Activated CD4-positive, alpha-beta T cell treated with anti-CD3 and anti-CD28 coated beads for 4 hours (primary cell): Measurements from ENCODE around the gene ZDHHC8.

ENCODE experiments used
- DNase-seq, 2 donors: peaks; one replicate each; pipeline ENCODE4 v3.0.0-alpha.2; 2020

Gene ZDHHC8

GRCh38 chr22:20131597-20131858, at the start of gene ZDHHC8:
TSS of gene ZDHHC8 (plus strand) at chr22:20131804. CDS start at chr22:20131948, 144 bp downstream.
- peak; percentile 40 to 52 for DNase-seq

- no peak for DNase-seq
These were observed 48.3 kb upstream of the ZDHHC8 start for GRCh38 chr22:20083157-20083890.

- DNase-seq = no peak
These were observed 47.6 kb upstream of the ZDHHC8 start for GRCh38 chr22:20083891-20084546.

GRCh38 chr22:20084547-20085413, 46.8 kb upstream of the ZDHHC8 start:
- no peak for DNase-seq

- DNase-seq = no peak
These were observed 46.0 kb upstream of the ZDHHC8 start for GRCh38 chr22:20085651-20086050.

- no peak for DNase-seq
These were observed 45.5 kb upstream of the ZDHHC8 start for GRCh38 chr22:20086101-20086599.

GRCh38 chr22:20086763-20087162, 44.8 kb upstream of the ZDHHC8 start:
- no peak for DNase-seq

- DNase-seq = no peak
These were observed 44.0 kb upstream of the ZDHHC8 start for GRCh38 chr22:20087319-20088262.

GRCh38 chr22:20088263-20088648, 43.3 kb upstream of the ZDHHC8 start:
- no peak for DNase-seq

- DNase-seq = no peak
These were observed 42.2 kb upstream of the ZDHHC8 start for GRCh38 chr22:20089226-20089976.

GRCh38 chr22:20089977-20090729, 41.5 kb upstream of the ZDHHC8 start:
- DNase-seq = no peak

- no peak for DNase-seq
These were observed 40.8 kb upstream of the ZDHHC8 start for GRCh38 chr22:20090730-20091240.

- DNase-seq = no peak
These were observed 39.7 kb upstream of the ZDHHC8 start for GRCh38 chr22:20091690-20092476.

- no peak for DNase-seq
These were observed 39.1 kb upstream of the ZDHHC8 start for GRCh38 chr22:20092477-20092854.

GRCh38 chr22:20093418-20094196, 38.0 kb upstream of the ZDHHC8 start:
- no peak for DNase-seq

- no peak for DNase-seq
These were observed 37.3 kb upstream of the ZDHHC8 start for GRCh38 chr22:20094197-20094807.

- DNase-seq = no peak
These were observed 36.1 kb upstream of the ZDHHC8 start for GRCh38 chr22:20095521-20095920.

GRCh38 chr22:20096574-20097420, 34.8 kb upstream of the ZDHHC8 start:
- no peak for DNase-seq
